Measurements from ENCODE around the gene ZG16.
"Not testable (repeated sequence)": the region's sequence is repeated elsewhere in the genome, so short reads cannot be mapped to it uniquely, and the experiment has no call there.

ZG16 gene

DNA sequence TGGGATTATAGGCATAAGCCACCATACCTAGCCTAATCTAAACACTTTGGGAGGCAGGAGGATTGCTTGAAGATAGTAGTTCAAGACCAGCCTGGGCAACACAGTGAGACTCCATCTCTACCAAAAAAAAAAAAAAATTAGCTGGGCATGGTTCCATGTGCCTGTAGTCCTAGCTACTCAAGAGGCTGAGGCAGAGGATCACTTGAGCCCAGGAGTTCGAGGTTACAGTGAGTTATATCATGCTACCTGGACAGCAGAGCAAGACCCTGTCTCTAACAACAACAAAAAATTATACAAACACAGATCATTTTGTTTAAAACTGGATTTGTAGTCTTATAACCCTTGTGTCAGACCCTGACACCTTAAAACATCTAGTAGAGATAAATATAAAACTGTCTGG is 24.5 kb upstream of the ZG16 start:
- DNase-seq = no peak

DNA sequence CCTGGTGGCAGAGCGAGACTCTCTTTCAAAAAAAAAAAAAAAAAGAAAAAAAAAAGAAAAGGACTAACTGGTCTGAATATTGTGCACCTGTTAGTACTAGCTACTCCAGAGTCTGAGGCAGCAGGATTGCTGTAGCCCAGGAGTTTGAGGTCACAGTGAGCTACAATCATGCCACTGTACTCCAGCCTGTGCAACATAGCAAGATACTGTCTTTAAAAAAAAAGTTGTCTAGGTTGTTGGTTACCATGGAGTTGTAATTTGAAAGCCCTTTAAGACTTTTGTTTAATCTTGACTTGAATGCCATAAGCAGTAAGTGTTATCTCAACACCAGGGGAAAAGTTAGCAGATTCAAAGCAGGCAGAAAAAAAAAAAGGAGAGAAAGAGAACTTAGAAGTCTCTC is 21.4 kb upstream of the ZG16 start:
- no peak for DNase-seq

GRCh38 chr16:29757086-29757485 is 21.0 kb upstream of the ZG16 start:
- DNase-seq = not testable (repeated sequence)

DNA sequence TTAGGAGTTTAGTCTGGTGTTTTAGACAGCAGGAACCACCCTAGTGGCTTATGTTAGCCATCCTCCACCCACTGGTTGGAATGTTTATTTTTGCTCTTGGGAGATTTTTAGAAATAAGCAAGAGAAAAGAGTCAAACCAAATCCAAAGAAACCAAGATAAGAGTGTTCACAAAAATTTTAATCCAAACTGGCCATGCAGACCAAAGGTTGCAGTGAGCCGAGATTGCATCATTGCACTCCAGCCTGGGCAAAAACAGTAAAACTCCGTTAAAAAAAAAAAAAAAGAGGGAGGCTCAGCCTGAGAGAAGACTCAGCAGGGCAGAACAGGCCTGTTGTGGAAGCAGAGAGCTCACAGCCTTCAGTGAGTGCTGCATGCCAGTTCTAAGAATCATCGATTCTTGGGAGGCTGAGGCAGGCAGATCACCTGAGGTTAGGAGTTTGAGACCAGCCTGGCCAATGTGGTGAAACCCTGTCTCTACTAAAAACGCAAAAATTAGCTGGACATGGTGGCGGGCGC is 20.0 kb upstream of the ZG16 start:
- DNase-seq = no peak

DNA sequence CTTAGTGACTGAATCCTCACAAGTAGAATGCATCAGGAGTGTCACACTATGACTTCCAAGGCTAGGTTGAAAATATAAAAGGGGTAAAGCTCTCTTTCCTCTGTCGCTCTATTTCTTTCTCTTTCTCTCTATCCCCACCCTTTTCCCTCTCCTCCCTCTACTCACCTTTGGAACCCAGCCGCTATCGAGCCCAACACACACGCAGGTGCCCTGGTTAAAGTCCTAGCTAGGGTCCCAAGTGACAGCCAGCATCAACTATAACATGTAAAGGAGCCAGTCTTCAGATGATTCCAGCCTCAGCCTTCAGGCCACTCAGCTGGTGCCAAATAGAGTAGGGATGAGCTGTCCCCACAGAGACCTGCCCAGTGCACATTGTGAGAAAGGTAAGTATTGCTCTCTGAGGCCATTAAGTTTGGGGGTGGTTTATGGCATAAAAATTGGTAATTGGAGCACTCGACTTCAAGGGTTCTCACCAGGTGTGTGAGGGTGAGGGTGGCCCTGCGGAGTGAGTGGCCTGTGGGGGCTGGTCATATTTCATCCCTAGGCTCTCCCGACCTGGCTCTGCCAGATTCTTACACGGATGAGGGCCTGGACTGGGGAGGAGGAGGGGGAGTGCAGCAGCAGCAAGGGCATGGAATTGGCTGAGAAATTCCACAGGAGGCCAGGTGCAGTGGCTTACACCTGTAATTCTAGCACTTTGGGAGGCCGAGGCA is 17.3 kb upstream of the ZG16 start:
- no peak for DNase-seq

DNA sequence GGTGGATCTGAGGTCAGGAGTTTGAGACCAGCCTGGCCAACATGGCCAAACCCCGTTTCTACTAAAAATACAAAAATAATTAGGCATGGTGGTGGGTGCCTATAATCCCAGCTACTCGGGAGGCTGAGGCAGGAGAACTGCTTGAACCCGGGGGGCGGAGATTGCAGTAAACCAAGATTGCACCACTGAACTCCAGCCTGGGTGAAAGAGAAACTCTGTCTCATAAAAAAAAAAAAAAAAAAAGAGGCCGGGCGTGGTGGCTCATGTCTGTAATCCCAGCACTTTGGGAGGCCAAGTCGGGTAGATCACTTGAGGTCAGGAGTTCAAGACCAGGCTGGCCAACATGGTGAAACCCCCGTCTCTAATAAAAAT is 16.8 kb upstream of the ZG16 start:
- DNase-seq = not testable (repeated sequence)

DNA sequence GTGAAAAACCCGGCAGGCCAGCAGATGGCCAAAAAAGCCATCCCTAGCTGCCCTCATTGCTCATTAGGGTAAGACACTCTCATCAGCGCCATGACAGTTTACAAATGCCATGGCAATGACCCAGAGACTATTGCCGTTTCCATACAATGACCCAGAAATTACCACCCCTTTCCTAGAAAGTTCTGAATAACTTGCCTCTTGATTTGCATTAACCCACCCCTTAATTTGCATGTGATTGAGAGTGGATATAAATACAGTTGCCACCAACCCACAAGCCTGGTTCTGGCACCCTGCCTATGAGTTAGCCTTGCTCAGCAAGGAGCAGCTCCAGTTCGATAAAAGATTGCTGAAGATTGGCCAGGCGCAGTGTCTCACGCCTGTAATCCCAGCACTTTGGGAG is 16.2 kb upstream of the ZG16 start:
- no peak for DNase-seq

- no peak for DNase-seq
These were observed 14.7 kb upstream of the ZG16 start for GRCh38 chr16:29763326-29763725.

DNA sequence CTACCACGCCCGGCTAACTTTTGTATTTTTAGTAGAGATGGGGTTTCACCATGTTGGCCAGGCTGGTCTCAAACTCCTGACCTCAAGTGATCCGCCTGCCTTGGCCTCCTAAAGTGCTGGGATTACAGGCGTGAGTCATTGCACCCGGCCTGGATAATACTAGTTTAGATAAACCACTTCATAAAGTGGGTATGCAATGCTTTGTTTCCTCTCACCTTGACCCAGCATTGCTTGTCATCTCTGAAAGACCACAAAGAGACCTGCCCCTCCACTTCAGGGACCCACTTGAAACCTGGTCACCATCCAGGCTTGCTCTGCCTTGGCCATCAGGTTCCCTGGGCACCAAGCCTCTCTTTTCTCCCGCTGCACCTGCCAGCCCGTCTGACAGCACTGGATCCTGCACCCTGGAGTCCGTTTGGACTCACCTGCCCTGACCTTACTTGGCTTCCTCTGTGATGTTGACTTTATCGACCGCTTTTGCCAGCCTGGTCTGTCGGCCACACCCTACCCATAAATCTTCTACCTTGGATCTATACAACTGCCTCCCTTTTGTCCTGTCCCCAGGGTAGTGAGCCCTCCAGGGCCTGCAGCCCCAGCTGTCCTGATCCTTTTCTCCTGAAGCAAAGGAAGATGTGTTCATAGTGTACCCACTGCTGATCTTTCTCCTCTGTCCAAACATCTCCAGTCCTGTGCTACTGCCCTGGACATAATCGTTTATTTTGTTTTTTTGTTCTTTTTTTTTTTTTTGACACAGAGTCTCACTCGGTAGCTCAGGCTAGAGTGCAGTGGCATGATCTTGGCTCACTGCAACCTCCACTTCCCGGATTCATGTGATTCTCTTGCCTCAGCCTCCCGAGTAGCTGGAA is 12.7 kb upstream of the ZG16 start:
- no peak for DNase-seq

- no peak for DNase-seq
These were observed 11.5 kb upstream of the ZG16 start for GRCh38 chr16:29766571-29766970.

- no peak for DNase-seq
These were observed 11.0 kb upstream of the ZG16 start for GRCh38 chr16:29767062-29767461.

DNA sequence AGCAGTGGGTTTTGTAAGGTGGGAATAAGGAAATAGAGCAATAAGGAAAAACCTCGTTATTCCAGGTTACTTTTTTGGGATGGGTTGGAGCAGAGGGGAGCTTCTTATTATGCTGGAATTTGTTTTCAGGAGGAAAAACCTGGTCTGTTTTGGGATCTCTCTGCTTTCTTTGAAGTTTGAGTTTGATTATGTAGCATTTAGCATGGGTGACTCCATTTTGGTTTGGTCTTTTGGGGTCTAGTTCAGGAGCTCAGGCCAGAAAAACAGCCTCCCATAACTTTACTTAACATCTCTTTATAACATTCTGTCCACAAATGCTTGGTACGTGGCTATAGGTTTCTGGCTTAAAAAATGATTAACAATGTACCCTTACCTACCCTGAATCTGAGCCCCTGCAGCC is 8.5 kb upstream of the ZG16 start:
- no peak for DNase-seq

DNA sequence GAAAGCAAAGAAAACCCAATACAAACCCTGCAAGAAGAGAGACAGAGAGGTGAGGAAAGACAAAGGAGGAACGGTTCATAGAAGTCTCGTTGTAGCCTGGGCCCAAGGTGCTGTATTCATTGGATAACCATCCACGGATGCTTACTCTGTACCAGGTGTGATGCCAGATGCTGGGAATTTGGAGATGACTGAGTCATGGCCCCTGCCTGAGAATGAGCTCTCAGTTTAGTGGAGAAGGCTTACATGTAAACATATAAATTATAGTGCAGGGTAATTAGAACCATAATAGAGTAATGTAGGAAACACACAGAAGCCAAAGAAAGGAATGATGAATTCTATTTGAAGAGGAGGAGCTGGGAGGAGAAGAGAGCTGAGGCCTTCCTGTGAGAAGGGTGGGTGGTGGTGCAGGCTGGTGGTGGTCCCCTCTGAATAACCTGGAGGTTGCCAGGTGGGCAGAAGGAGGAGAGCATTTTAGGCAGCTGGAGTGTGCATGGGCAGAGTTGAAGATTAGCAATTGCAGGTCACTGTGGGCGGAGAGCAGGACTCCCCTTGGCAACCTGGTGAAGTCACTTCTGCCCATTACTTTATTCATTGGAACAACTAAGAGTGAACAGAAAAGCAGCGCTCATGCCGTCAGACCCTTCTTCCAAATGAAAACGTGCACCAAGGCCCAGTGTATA is 7.7 kb upstream of the ZG16 start:
- DNase-seq = no peak

- DNase-seq = not testable (repeated sequence)
These were observed 5.7 kb upstream of the ZG16 start for GRCh38 chr16:29772330-29772729.

- no peak for DNase-seq
These were observed 3.3 kb upstream of the ZG16 start for GRCh38 chr16:29774730-29775129.

- DNase-seq = no peak
These were observed 2.2 kb upstream of the ZG16 start for GRCh38 chr16:29775742-29776408.

DNA sequence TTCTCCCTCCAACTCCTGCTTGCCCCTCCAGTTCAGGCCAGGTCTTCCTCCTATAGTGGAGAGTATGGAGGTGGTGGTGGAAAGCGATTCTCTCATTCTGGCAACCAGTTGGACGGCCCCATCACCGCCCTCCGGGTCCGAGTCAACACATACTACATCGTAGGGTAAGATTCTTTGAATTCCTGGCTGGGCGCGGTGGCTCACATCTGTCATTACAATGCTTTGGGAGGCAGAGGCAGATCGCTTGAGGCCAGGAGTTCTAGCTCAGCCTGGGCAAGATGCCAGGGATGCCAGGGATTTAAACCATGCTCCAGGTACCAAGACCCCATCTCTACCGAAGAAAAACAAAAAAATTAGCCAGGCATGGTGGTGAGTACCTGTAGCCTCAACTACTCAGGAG is 1.4 kb downstream of the ZG16 start:
- DNase-seq = no peak

GRCh38 chr16:29783094-29783953 is 5.3 kb downstream of the ZG16 start:
- not testable (repeated sequence) for DNase-seq

GRCh38 chr16:29784157-29784556 is 6.1 kb downstream of the ZG16 start:
- no peak for DNase-seq

DNA sequence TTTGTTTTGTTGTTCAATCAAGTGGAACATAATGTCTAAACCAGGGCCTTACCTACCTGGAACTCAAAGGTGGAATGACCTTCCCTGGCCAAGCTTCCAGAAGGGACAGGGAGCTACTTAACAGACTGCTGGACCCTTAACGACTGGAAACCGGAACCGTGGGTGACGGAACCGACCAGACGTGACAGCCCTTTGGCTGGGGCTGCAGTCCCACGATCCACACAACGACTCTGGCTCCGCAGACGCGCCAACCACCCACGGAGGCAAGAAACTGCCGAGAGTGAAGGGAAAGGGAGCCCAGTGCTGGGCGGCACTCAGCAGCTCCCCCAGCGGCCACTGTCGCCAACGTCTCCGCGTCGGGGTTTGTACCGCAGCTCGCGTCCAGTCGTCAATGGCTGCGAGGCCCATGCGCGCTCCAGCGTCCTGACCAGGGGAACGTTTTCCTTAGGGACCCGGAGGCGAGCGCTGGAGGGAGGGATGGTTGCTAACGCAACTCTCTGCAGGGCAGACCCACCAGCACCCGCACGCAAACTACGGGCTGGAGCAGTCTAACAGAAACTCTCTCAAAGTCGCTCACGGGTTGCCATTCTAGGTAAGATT is 6.9 kb downstream of the ZG16 start:
- peak; percentile 86 for DNase-seq

DNA sequence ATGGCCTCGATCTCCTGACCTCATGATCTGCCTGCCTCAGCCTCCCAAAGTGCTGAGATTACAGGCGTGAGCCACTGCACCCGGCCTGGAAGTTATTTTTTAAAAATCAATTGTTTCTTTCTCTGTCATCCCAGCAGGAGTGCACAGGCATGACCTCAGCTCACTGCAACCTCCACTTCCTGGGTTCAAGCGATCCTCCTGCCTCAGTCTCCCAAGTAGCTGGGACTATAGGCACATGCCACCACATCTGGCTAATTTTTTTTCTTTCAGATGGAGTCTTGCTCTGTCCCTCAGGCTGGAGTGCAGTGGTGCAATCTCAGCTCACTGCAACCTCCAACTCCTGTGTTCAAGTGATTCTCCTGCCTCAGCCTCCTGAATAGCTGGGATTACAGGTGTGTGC is 9.1 kb downstream of the ZG16 start:
- not testable (repeated sequence) for DNase-seq

GRCh38 chr16:29789775-29790182 is 11.7 kb downstream of the ZG16 start:
- DNase-seq = peak; percentile 59

Data from activated CD8-positive, alpha-beta memory T cell treated with anti-CD3 and anti-CD28 coated beads, Interleukin-2, amount 50 U/mL, for 48 hours (primary cell).